Measurements from ENCODE around the gene ZNHIT2.

- no peak for TF ChIP-seq CTCF (IDR thresholded peaks at IDR 0.05; ENCODE audit: insufficient read depth, low read length)
- TF ChIP-seq, protein P1, sequence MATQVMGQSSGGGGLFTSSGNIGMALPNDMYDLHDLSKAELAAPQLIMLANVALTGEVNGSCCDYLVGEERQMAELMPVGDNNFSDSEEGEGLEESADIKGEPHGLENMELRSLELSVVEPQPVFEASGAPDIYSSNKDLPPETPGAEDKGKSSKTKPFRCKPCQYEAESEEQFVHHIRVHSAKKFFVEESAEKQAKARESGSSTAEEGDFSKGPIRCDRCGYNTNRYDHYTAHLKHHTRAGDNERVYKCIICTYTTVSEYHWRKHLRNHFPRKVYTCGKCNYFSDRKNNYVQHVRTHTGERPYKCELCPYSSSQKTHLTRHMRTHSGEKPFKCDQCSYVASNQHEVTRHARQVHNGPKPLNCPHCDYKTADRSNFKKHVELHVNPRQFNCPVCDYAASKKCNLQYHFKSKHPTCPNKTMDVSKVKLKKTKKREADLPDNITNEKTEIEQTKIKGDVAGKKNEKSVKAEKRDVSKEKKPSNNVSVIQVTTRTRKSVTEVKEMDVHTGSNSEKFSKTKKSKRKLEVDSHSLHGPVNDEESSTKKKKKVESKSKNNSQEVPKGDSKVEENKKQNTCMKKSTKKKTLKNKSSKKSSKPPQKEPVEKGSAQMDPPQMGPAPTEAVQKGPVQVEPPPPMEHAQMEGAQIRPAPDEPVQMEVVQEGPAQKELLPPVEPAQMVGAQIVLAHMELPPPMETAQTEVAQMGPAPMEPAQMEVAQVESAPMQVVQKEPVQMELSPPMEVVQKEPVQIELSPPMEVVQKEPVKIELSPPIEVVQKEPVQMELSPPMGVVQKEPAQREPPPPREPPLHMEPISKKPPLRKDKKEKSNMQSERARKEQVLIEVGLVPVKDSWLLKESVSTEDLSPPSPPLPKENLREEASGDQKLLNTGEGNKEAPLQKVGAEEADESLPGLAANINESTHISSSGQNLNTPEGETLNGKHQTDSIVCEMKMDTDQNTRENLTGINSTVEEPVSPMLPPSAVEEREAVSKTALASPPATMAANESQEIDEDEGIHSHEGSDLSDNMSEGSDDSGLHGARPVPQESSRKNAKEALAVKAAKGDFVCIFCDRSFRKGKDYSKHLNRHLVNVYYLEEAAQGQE (IDR thresholded peaks at IDR 0.05; ENCODE audit: insufficient replicate concordance, low read depth): peak; percentile 36
Measured at GRCh38 chr11:65083134-65083833, 34.2 kb downstream of the ZNHIT2 start.

Data from HL-60 (cell line).